ENCODE results near the gene DNASE2. TPM values are rescaled to one million over a fixed set of nuclear protein-coding genes. Genes with fewer than 3 reads are reported as not detected.

Gene DNASE2
- polyA plus RNA-seq, 1 donor (not counting 4 experiments of a cell fraction or from before 2014, with no cell fraction given) = 23.5 TPM

- TF ChIP-seq CTCF (optimal IDR thresholded peaks at IDR 0.05 in 1 of 3, IDR thresholded peaks at IDR 0.05 in 1 of 3, conservative IDR thresholded peaks at IDR 0.05 in 1 of 3; ENCODE audit: extremely low read depth in 1 of 3, insufficient read depth in 2 of 3, low read length in 3 of 3) (no peak), EZH2 (IDR thresholded peaks at IDR 0.05; ENCODE audit: low read length) (no peak)
- Histone ChIP-seq H3K9ac (ENCODE audit: control insufficient read depth, extremely low read depth, insufficient read depth, low read length) (no peak overlapping the region), H3K79me2 (ENCODE audit: control insufficient read depth, insufficient read depth, low read length) (no peaks in the 10 kb centered on the region), H3K4me2 (ENCODE audit: control insufficient read depth, extremely low read depth, insufficient read depth, low read depth, low read length) (no peak overlapping the region), H2AFZ (ENCODE audit: control insufficient read depth, low read length) (no peak overlapping the region), H3K4me1 (ENCODE audit: control insufficient read depth, extremely low read depth, insufficient read depth, low read length) (peaks cover 9% of the 10 kb centered on the region), H3K9me1 (ENCODE audit: control insufficient read depth, extremely low read depth, insufficient read depth, low read length) (no peaks in the 10 kb centered on the region), H3K27me3 (ENCODE audit: control insufficient read depth, extremely low read depth, insufficient read depth, low read length) (no peaks in the 10 kb centered on the region), H3K9me3 (ENCODE audit: control insufficient read depth, low read depth, low read length) (no peaks in the 10 kb centered on the region), H3K4me3 (ENCODE audit: control insufficient read depth in 2 of 3, extremely low read depth in 1 of 3, insufficient read depth in 2 of 3, low read depth in 1 of 3, low read length in 3 of 3) (no peak overlapping the region), H4K20me1 (ENCODE audit: control insufficient read depth, extremely low read depth, insufficient read depth, low read length) (no peaks in the 10 kb centered on the region), H3K36me3 (ENCODE audit: control insufficient read depth in 2 of 2, extremely low read depth in 1 of 2, insufficient read depth in 2 of 2, low read length in 2 of 2) (no peaks in the 10 kb centered on the region), H3K27ac (ENCODE audit: control insufficient read depth, insufficient read depth, low read length) (no peak overlapping the region)
- dilution Hi-C loops (cut with MboI; ENCODE audit: extremely low pct_ligation_motif_present, low sequenced_read_pairs) = no loop called here
- FAIRE-seq = no peak
- no peak for DNase-seq (ENCODE audit: low read depth, low spot score)
Measured at GRCh38 chr19:12864721-12865715, 16.2 kb downstream of the DNASE2 start.

GRCh38 chr19:12864143-12864542, 17.1 kb downstream of the DNASE2 start:
- Histone ChIP-seq H3K4me2 (ENCODE audit: control insufficient read depth, extremely low read depth, insufficient read depth, low read depth, low read length) (no peak overlapping the region), H2AFZ (ENCODE audit: control insufficient read depth, low read length) (no peak overlapping the region), H3K27ac (ENCODE audit: control insufficient read depth, insufficient read depth, low read length) (no peak overlapping the region), H3K79me2 (ENCODE audit: control insufficient read depth, insufficient read depth, low read length) (no peaks in the 10 kb centered on the region), H3K9me3 (ENCODE audit: control insufficient read depth, low read depth, low read length) (no peaks in the 10 kb centered on the region), H3K9ac (ENCODE audit: control insufficient read depth, extremely low read depth, insufficient read depth, low read length) (no peak overlapping the region), H4K20me1 (ENCODE audit: control insufficient read depth, extremely low read depth, insufficient read depth, low read length) (no peaks in the 10 kb centered on the region), H3K36me3 (ENCODE audit: control insufficient read depth in 2 of 2, extremely low read depth in 1 of 2, insufficient read depth in 2 of 2, low read length in 2 of 2) (no peaks in the 10 kb centered on the region), H3K9me1 (ENCODE audit: control insufficient read depth, extremely low read depth, insufficient read depth, low read length) (no peaks in the 10 kb centered on the region), H3K4me3 (ENCODE audit: control insufficient read depth in 2 of 3, extremely low read depth in 1 of 3, insufficient read depth in 2 of 3, low read depth in 1 of 3, low read length in 3 of 3) (no peak overlapping the region), H3K4me1 (ENCODE audit: control insufficient read depth, extremely low read depth, insufficient read depth, low read length) (peaks cover 9% of the 10 kb centered on the region), H3K27me3 (ENCODE audit: control insufficient read depth, extremely low read depth, insufficient read depth, low read length) (no peaks in the 10 kb centered on the region)
- FAIRE-seq = no peak
- TF ChIP-seq CTCF (optimal IDR thresholded peaks at IDR 0.05 in 1 of 3, IDR thresholded peaks at IDR 0.05 in 1 of 3, conservative IDR thresholded peaks at IDR 0.05 in 1 of 3; ENCODE audit: extremely low read depth in 1 of 3, insufficient read depth in 2 of 3, low read length in 3 of 3) (no peak), EZH2 (IDR thresholded peaks at IDR 0.05; ENCODE audit: low read length) (no peak)
- no peak for DNase-seq (ENCODE audit: low read depth, low spot score)
- dilution Hi-C loops (cut with MboI; ENCODE audit: extremely low pct_ligation_motif_present, low sequenced_read_pairs) = no loop called here
